Heart right ventricle (tissue), 16 donors: ENCODE data around the gene CTSK. TPM values are rescaled to one million over a fixed set of nuclear protein-coding genes. Genes with fewer than 3 reads are reported as not detected.

Experiments
- ATAC-seq, 8 donors: fragments of 200-7000 bp; cut with Tn5 transposase; one replicate each; pipeline ENCODE4 v1.9.1; 2020; ENCODE audit warnings: mild to moderate bottlenecking in 8 of 8, moderate library complexity in 8 of 8, moderate number of reproducible peaks in 1 of 8
- DNase-seq, 2 donors: peaks; one replicate each; pipeline ENCODE4 v3.0.0-alpha.2; 2020
- H3K27ac ChIP-seq, 10 donors: fragments of 200-600 bp; sonication (generic) in 2 of 10; one replicate each; pipeline versions ENCODE4 v1.5.0 to v1.8.0; 2020 to 2022; ENCODE audit warnings: mild to moderate bottlenecking in 3 of 10
- H3K27me3 ChIP-seq, 7 donors: fragments of 200-600 bp; one replicate each; pipeline ENCODE4 v1.8.0; 2021 to 2022; ENCODE audit warnings: mild to moderate bottlenecking in 2 of 7
- H3K36me3 ChIP-seq, 9 donors: fragments of 200-600 bp; sonication (generic) in 1 of 9; one replicate each; pipeline versions ENCODE4 v1.5.0 to v1.8.0; 2020 to 2022; ENCODE audit warnings: mild to moderate bottlenecking in 2 of 9
- H3K4me1 ChIP-seq, 9 donors: fragments of 200-600 bp; sonication (generic) in 1 of 9; one replicate each; pipeline versions ENCODE4 v1.5.0 to v1.8.0; 2020 to 2022; ENCODE audit warnings: mild to moderate bottlenecking in 4 of 9
- H3K4me3 ChIP-seq, 10 donors: fragments of 200-600 bp; sonication (generic) in 2 of 10; one replicate each; pipeline versions ENCODE4 v1.5.0 to v1.8.0; 2020 to 2022; ENCODE audit warnings: mild to moderate bottlenecking in 7 of 10, moderate library complexity in 2 of 10
- H3K9me3 ChIP-seq, 11 donors: fragments of 200-600 bp in 10 of 11; sonication (generic) in 2 of 11; one replicate each; pipeline versions ENCODE4 v1.5.0 to v1.8.0; 2013 to 2022; ENCODE audit warnings: mild to moderate bottlenecking in 2 of 11, control low read depth in 1 of 11, moderate library complexity in 1 of 11
- WGBS, 2 donors: extraction: QIAGEN DNeasy Blood & Tissue Kit; methylation state at CpG; one replicate each; pipeline ENCODE4 v1.1.7; 2013; ENCODE audit warnings: inconsistent platforms in 1 of 2; 5-methylcytosine and 5-hydroxymethylcytosine counted together
- intact Hi-C, 10 donors: fragments of 100-400 bp; cut with DNase I; formaldehyde crosslinking; loops; one replicate each; pipeline versions ENCODE4 v1.11.1 to v1.14.2; 2022
- polyA plus RNA-seq, 2 donors: library from polyadenylated mRNA; stranded (reverse); fragments of 200-250 nt; gene quantifications; one replicate each; pipeline ENCODE4 v1.2.3, GENCODE V29; 2013
- total RNA-seq, 10 donors: library from RNA; stranded (reverse); fragmentation: NEBNext Ultra II Directional in 3 of 10; extraction: Animal tissue kit (Norgen Biotek cat#: 25700) in 3 of 10; gene quantifications; one replicate each; pipeline versions ENCODE4 v1.2.1 to v1.2.4, GENCODE V29; 2021 to 2023
- TF ChIP-seq, protein P1 (sequence below), 9 donors: fragments of 200-600 bp; sonication (generic) in 2 of 9; IDR thresholded peaks; one replicate each; pipeline versions ENCODE4 v1.5.0 to v1.8.0; 2021 to 2022; ENCODE audit warnings: antibody characterized with exemption in 9 of 9, mild to moderate bottlenecking in 5 of 9, moderate library complexity in 1 of 9
- donor health status: Arrhythmogenic right ventricular cardiomyopathy.
- donor health status: ischemic (EF 13 %, LVEDD 7.1; RV severe dilation, severe dysfunction).
- donor health status: healthy with polysubstance abuse.
- donor health status: DM: no; HTN: yes; CAD: no.
- donor health status: DM: no; HTN: no; CAD: no.
- donor health status: ischemic (EF 25% LVEDD 6.9; RV normal size, moderate dysfunction).
- donor health status: ischemic (EF 25% LVEDD 5.7; RV mildly dilated, moderate dysfunction).
- donor health status: healthy.
- donor health status: DM: yes; HTN: yes; CAD: no.
- donor health status: Ischemic cardiomyopathy.
- donor health status: ischemic (EF 35%, LVEDD 5.7; RV mildly dilated, moderate dysfunction).
- donor health status: nonischemic (EF 11% LVEDD 7.7; RV severe dilation, severe dysfunction).
- donor health status: DM: yes; HTN: yes; CAD: no.
- donor health status: PGD.
- donor health status: ischemic (EF 29% LVEDD 5.4; RV normal size, mild dysfunction).
- donor health status: nonischemic (EF 23%, LVEDD 6.1; RV moderate dilation, normal function).

The CTSK gene
- total and polyA plus RNA-seq, 12 donors, result 2.1 to 10.1 (median 6.3) TPM

GRCh38 chr1:150832597-150832996 is 24.5 kb upstream of the CTSK start:
- WGBS, 2 donors, result 95 to 100% methylated on average over 1 of the region's 1 CpG
- H3K27ac ChIP-seq, result no peak overlapping the region
- H3K4me1 ChIP-seq, result peaks cover 0 to 11% (median 0%) of the 10 kb centered on the region in 9 donors
- TF ChIP-seq, protein P1, sequence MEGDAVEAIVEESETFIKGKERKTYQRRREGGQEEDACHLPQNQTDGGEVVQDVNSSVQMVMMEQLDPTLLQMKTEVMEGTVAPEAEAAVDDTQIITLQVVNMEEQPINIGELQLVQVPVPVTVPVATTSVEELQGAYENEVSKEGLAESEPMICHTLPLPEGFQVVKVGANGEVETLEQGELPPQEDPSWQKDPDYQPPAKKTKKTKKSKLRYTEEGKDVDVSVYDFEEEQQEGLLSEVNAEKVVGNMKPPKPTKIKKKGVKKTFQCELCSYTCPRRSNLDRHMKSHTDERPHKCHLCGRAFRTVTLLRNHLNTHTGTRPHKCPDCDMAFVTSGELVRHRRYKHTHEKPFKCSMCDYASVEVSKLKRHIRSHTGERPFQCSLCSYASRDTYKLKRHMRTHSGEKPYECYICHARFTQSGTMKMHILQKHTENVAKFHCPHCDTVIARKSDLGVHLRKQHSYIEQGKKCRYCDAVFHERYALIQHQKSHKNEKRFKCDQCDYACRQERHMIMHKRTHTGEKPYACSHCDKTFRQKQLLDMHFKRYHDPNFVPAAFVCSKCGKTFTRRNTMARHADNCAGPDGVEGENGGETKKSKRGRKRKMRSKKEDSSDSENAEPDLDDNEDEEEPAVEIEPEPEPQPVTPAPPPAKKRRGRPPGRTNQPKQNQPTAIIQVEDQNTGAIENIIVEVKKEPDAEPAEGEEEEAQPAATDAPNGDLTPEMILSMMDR (IDR thresholded peaks at IDR 0.05), result no peak
- DNase-seq (no peak), ATAC-seq (no peak)
- intact Hi-C loops, result loop anchor here in 3 of 10 donors (10.0 kb wide), 2 partner anchors 92 to 488 kb away; partner anchors contain the start of gene SETDB1 (in 2 of the 3)
- no peaks in the 10 kb centered on the region for H3K9me3 ChIP-seq
- H3K4me3 ChIP-seq, result no peak overlapping the region
- H3K27me3 ChIP-seq, result no peaks in the 10 kb centered on the region
- peaks cover 0 to 100% (median 72%) of the 10 kb centered on the region in 9 donors for H3K36me3 ChIP-seq

DNA sequence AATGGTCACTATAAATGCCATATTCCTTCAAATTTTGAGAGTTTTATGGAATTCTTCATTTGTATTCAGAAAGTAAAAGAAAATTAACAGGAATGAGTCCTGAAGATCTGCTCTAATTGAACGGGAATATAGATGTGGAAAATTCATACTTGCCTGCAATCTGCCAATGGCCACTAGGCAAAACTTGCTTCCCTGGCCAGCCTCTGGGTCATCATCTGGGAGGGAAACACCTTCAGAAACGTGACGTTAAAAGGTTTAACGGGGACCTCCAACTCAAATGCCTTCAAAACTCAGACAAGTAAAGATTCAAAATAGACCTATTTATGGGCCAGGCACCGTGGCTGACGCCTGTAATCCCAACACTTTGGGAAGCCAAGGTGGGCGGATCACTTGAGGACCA is 21.7 kb upstream of the CTSK start:
- TF ChIP-seq, protein P1 (IDR thresholded peaks at IDR 0.05), result peak in 1 of 9 donors; percentile 28
- no peak for ATAC-seq
- intact Hi-C loops, result loop anchor here in 3 of 10 donors (10.0 kb wide), 2 partner anchors 95 to 485 kb away; partner anchors contain the start of gene SETDB1 (in 2 of the 3)
- no peaks in the 10 kb centered on the region for H3K27me3 ChIP-seq
- H3K27ac ChIP-seq, result no peak overlapping the region
- 88 to 90% methylated on average over 7 of the region's 7 CpGs for WGBS, 2 donors
- H3K4me1 ChIP-seq, result no peaks in the 10 kb centered on the region
- no peak overlapping the region for H3K4me3 ChIP-seq
- peaks cover 0 to 100% (median 74%) of the 10 kb centered on the region in 9 donors for H3K36me3 ChIP-seq
- no peaks in the 10 kb centered on the region for H3K9me3 ChIP-seq
- DNase-seq, result no peak

- H3K36me3 ChIP-seq, result peaks cover 0 to 100% (median 78%) of the 10 kb centered on the region in 9 donors
- H3K27me3 ChIP-seq, result no peaks in the 10 kb centered on the region
- WGBS, 2 donors, result 97 to 100% methylated on average over 1 of the region's 1 CpG
- TF ChIP-seq, protein P1 (IDR thresholded peaks at IDR 0.05), result no peak
- DNase-seq (no peak), ATAC-seq (no peak)
- intact Hi-C loops, result no loop called here
- no peak overlapping the region for H3K4me3 ChIP-seq
- H3K9me3 ChIP-seq, result no peaks in the 10 kb centered on the region
- H3K27ac ChIP-seq, result no peak overlapping the region
- no peaks in the 10 kb centered on the region for H3K4me1 ChIP-seq
These were observed 18.2 kb upstream of the CTSK start for GRCh38 chr1:150826299-150826698.

DNA sequence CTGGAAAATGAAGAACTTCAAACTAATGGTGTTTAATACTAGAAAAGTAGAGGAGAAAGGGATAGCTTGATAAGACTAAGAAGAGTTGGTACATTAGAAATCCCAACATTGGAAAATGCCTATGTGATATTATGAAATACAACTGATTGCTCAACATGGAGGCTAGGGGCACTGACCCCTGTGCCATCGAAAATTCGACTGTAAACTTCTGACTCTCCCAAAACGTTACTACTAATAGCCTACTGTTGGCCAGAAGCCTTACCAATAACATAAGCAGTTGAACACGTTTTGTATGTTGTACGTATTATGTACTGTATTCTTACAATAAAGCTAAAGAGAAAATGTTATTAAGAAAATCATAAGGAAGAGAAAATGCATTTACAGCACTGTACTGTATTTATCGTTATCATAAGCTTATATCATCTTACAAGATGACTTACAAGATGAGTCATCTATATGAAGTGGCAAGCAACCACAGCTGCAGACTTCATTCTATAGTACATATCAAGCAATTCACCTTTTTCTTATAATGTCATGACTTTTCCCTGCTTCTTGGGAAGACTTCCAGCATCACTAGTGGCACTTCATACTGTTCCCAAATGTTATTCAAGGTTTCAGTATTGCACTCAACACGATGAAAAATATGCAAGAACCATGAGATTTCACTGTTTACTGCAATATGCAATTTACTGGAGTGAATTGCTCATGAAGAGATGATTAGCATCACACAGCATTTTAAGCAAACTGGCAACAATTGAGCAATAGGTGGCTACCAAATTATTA is 12.9 kb upstream of the CTSK start:
- Histone ChIP-seq H3K9me3 (no peaks in the 10 kb centered on the region), H3K27me3 (no peaks in the 10 kb centered on the region), H3K36me3 (peaks cover 0 to 100% (median 68%) of the 10 kb centered on the region in 9 donors), H3K4me3 (no peak overlapping the region), H3K4me1 (no peaks in the 10 kb centered on the region), H3K27ac (no peak overlapping the region)
- intact Hi-C loops, result no loop called here
- DNase-seq, result no peak
- TF ChIP-seq, protein P1 (IDR thresholded peaks at IDR 0.05), result no peak
- ATAC-seq, result no peak
- 85 to 89% methylated on average over 7 of the region's 7 CpGs for WGBS, 2 donors
